Neuronal stem cell (in vitro differentiated cells): ENCODE measurements around the gene DEFB124.

ENCODE experiments used
- DNase-seq: peaks from one replicate; pipeline ENCODE4 v3.0.0-alpha.2; 2013; ENCODE audit warnings: low spot score
- H2AFZ ChIP-seq: one replicate; pipeline ENCODE4 v1.6.1; 2013; ENCODE audit warnings: mild to moderate bottlenecking, low read length, inconsistent platforms
- H2AK5ac ChIP-seq: 2 replicates; pipeline ENCODE4 v1.6.1; 2013; ENCODE audit warnings: low read depth, mild to moderate bottlenecking, inconsistent platforms, low read length, moderate library complexity, mixed read lengths
- H2BK120ac ChIP-seq: 2 replicates; pipeline ENCODE4 v1.6.1; 2013; ENCODE audit warnings: low read depth, mild to moderate bottlenecking, inconsistent platforms, low read length, moderate library complexity, mixed read lengths
- H2BK12ac ChIP-seq: one replicate; pipeline ENCODE4 v1.6.1; 2013; ENCODE audit warnings: low read length, inconsistent platforms
- H2BK15ac ChIP-seq: 2 replicates; pipeline ENCODE4 v1.6.1; 2013; ENCODE audit warnings: mild to moderate bottlenecking, low read length, inconsistent platforms, mixed read lengths
- H2BK5ac ChIP-seq: one replicate; pipeline ENCODE4 v1.6.1; 2013; ENCODE audit warnings: inconsistent platforms, mild to moderate bottlenecking, low read length, moderate library complexity
- H3K14ac ChIP-seq: one replicate; pipeline ENCODE4 v1.6.1; 2013; ENCODE audit warnings: low read length, inconsistent platforms
- H3K18ac ChIP-seq: 2 replicates; pipeline ENCODE4 v1.6.1; 2013; ENCODE audit warnings: low read length, inconsistent platforms
- H3K23ac ChIP-seq: 2 replicates; pipeline ENCODE4 v1.6.1; 2013; ENCODE audit warnings: low read depth, mild to moderate bottlenecking, mixed read lengths, low read length, inconsistent platforms; ENCODE audit not compliant: poor library complexity
- H3K27ac ChIP-seq: replicated peaks from 3 replicates; pipeline ENCODE4 v1.5.1; 2013; ENCODE audit warnings: low read length, inconsistent platforms
- H3K27me3 ChIP-seq, 3 experiments: 2 replicates each; pipeline ENCODE4 v1.6.1; 2013; ENCODE audit warnings: low read length in 3 of 3, mild to moderate bottlenecking in 2 of 3, inconsistent platforms in 1 of 3, low read depth in 1 of 3, mixed read lengths in 1 of 3, moderate library complexity in 1 of 3; ENCODE audit not compliant: control insufficient read depth in 3 of 3, insufficient read depth in 3 of 3
- H3K36me3 ChIP-seq, 2 donors: replicated peaks in 1 of 2; 2 replicates each; pipeline ENCODE4 v1.6.1; 2013; ENCODE audit warnings: low read length in 2 of 2; ENCODE audit not compliant: control insufficient read depth in 2 of 2, insufficient read depth in 2 of 2
- H3K4ac ChIP-seq: 2 replicates; pipeline ENCODE4 v1.6.1; 2013; ENCODE audit warnings: inconsistent platforms, mild to moderate bottlenecking, low read length, moderate library complexity
- H3K4me1 ChIP-seq, 2 donors: 1 replicate in 1 of 2; 2 replicates in 1 of 2; pipeline ENCODE4 v1.6.1; 2013; ENCODE audit warnings: low read length in 2 of 2, low read depth in 1 of 2; ENCODE audit not compliant: control insufficient read depth in 2 of 2, insufficient read depth in 1 of 2
- H3K4me2 ChIP-seq: one replicate; pipeline ENCODE4 v1.6.1; 2013; ENCODE audit warnings: mild to moderate bottlenecking, low read length, inconsistent platforms; ENCODE audit not compliant: insufficient read depth, poor library complexity, severe bottlenecking
- H3K4me3 ChIP-seq, 2 donors: 2 replicates each; pipeline ENCODE4 v1.5.1; 2013; ENCODE audit warnings: low read length in 2 of 2, mild to moderate bottlenecking in 2 of 2, inconsistent platforms in 1 of 2, moderate library complexity in 1 of 2
- H3K79me1 ChIP-seq: one replicate; pipeline ENCODE4 v1.6.1; 2013; ENCODE audit warnings: low read depth, mild to moderate bottlenecking, inconsistent platforms, low read length, moderate library complexity
- H3K9ac ChIP-seq: one replicate; pipeline ENCODE4 v1.6.1; 2013; ENCODE audit warnings: mild to moderate bottlenecking, low read depth, low read length, inconsistent platforms; ENCODE audit not compliant: poor library complexity
- H3K9me3 ChIP-seq, 2 donors: replicated peaks in 1 of 2; 2 replicates each; pipeline versions ENCODE3 to v1.6.1; 2013; ENCODE audit warnings: low read length in 2 of 2, mild to moderate bottlenecking in 2 of 2, inconsistent platforms in 1 of 2, low read depth in 1 of 2, mixed read lengths in 1 of 2, moderate library complexity in 1 of 2; ENCODE audit not compliant: control insufficient read depth in 2 of 2, insufficient read depth in 1 of 2
- H4K8ac ChIP-seq: one replicate; pipeline ENCODE4 v1.6.1; 2013; ENCODE audit warnings: low read depth, mild to moderate bottlenecking, inconsistent platforms, low read length, moderate library complexity
- H4K91ac ChIP-seq: one replicate; pipeline ENCODE4 v1.6.1; 2013; ENCODE audit warnings: low read length, low read depth, mild to moderate bottlenecking, inconsistent platforms; ENCODE audit not compliant: poor library complexity
- WGBS, 2 donors: extraction: QIAGEN DNeasy Blood & Tissue Kit; methylation state at CpG; one replicate each; pipeline ENCODE4 v1.1.7; 2013; ENCODE audit warnings: missing lambda C conversion rate in 2 of 2, mixed read lengths in 1 of 2; ENCODE audit not compliant: insufficient read length in 2 of 2, insufficient replicate concordance in 1 of 2; ENCODE audit errors: extremely low coverage in 2 of 2; 5-methylcytosine and 5-hydroxymethylcytosine counted together

Gene DEFB124

GRCh38 chr20:31496761-31497295, 21.9 kb upstream of the DEFB124 start:
- Histone ChIP-seq H3K27me3 (peaks cover 0 to 15% (median 0%) of the 10 kb centered on the region in 3 experiments), H2BK15ac (no peak overlapping the region), H2BK120ac (no peak overlapping the region), H3K4ac (no peak overlapping the region), H4K91ac (no peak overlapping the region), H3K27ac (no peak overlapping the region), H3K23ac (no peak overlapping the region), H3K79me1 (no peaks in the 10 kb centered on the region), H3K18ac (no peak overlapping the region), H4K8ac (no peak overlapping the region), H2BK12ac (no peak overlapping the region), H2BK5ac (no peak overlapping the region), H3K4me2 (no peak overlapping the region), H2AFZ (peak overlapping the region; percentile 49), H2AK5ac (no peak overlapping the region), H3K4me1 (no peaks in the 10 kb centered on the region), H3K14ac (no peak overlapping the region), H3K9ac (no peak overlapping the region), H3K9me3 (peaks cover 0 to 12% of the 10 kb centered on the region in 2 donors), H3K36me3 (no peaks in the 10 kb centered on the region), H3K4me3 (no peak overlapping the region)
- WGBS, 2 donors = no CpG with 5 or more reads among the region's 15 CpGs
- DNase-seq = no peak

GRCh38 chr20:31494131-31494530, 19.2 kb upstream of the DEFB124 start:
- no peaks in the 10 kb centered on the region for H3K4me1 ChIP-seq
- H3K23ac ChIP-seq = no peak overlapping the region
- H3K14ac ChIP-seq = no peak overlapping the region
- peaks cover 0 to 11% (median 0%) of the 10 kb centered on the region in 3 experiments for H3K27me3 ChIP-seq
- H3K18ac ChIP-seq = no peak overlapping the region
- no peak overlapping the region for H2AK5ac ChIP-seq
- H3K36me3 ChIP-seq = no peaks in the 10 kb centered on the region
- H3K79me1 ChIP-seq = no peaks in the 10 kb centered on the region
- H2BK120ac ChIP-seq = no peak overlapping the region
- no peak overlapping the region for H2AFZ ChIP-seq
- H3K4me2 ChIP-seq = no peak overlapping the region
- DNase-seq = no peak
- H2BK12ac ChIP-seq = no peak overlapping the region
- no peak overlapping the region for H4K8ac ChIP-seq
- H3K9ac ChIP-seq = no peak overlapping the region
- no peak overlapping the region for H4K91ac ChIP-seq
- WGBS, 2 donors = no CpG with 5 or more reads among the region's 2 CpGs
- no peak overlapping the region for H3K4ac ChIP-seq
- H2BK5ac ChIP-seq = no peak overlapping the region
- no peak overlapping the region for H2BK15ac ChIP-seq
- no peak overlapping the region for H3K27ac ChIP-seq
- H3K4me3 ChIP-seq = no peak overlapping the region
- peaks cover 0 to 10% of the 10 kb centered on the region in 2 donors for H3K9me3 ChIP-seq

DNA sequence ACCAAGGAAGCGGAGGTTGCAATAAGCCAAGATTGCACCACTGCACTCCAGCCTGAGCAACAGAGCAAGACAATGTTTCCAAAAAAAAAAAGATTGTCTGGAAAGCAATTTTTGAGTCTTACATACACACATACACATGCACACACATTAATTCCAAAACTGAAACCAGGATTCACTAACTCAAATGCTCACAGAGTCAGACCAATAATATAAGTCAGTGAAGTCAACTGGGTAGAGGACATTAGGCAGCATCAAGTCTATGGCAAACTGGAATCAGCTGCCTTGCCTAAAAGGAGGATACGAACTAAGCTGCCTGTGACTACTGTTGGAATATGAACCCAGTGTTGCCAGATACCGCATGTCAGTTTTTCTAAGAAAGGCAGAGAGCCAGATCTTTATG, 15.8 kb upstream of the DEFB124 start:
- no peak for DNase-seq
- no peak overlapping the region for H3K18ac ChIP-seq
- H3K27ac ChIP-seq = no peak overlapping the region
- H3K14ac ChIP-seq = no peak overlapping the region
- H2BK5ac ChIP-seq = no peak overlapping the region
- WGBS, 2 donors = no CpG with 5 or more reads among the region's 3 CpGs
- no peak overlapping the region for H2BK120ac ChIP-seq
- no peaks in the 10 kb centered on the region for H3K4me1 ChIP-seq
- no peak overlapping the region for H2BK15ac ChIP-seq
- peaks cover 0 to 10% of the 10 kb centered on the region in 2 donors for H3K9me3 ChIP-seq
- H3K9ac ChIP-seq = no peak overlapping the region
- no peak overlapping the region for H3K4ac ChIP-seq
- H3K4me3 ChIP-seq = no peak overlapping the region
- no peaks in the 10 kb centered on the region for H3K79me1 ChIP-seq
- no peak overlapping the region for H4K8ac ChIP-seq
- H3K23ac ChIP-seq = no peak overlapping the region
- no peak overlapping the region for H2AK5ac ChIP-seq
- H2AFZ ChIP-seq = no peak overlapping the region
- no peak overlapping the region for H4K91ac ChIP-seq
- H3K4me2 ChIP-seq = no peak overlapping the region
- H2BK12ac ChIP-seq = no peak overlapping the region
- peaks cover 0 to 22% (median 0%) of the 10 kb centered on the region in 3 experiments for H3K27me3 ChIP-seq
- no peaks in the 10 kb centered on the region for H3K36me3 ChIP-seq

DNA sequence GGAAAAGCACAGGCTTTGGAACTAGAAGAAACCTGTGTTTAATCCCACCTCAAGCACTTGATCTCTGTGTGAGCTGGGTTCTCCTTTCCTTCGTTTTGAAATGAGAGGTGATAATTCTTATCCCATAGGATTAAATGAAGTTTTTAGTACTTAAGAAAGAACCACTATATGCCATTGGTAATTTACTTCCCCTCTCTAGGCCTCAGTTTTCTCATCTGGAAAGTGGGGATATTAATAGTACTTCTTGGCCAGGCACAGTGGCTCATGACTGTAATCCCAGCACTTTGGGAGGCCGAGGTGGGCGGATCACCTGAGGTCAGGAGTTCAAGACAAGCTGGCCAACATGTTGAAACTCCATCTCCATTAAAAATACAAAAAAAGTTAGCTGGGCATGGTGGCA, 14.2 kb upstream of the DEFB124 start:
- Histone ChIP-seq H3K36me3 (no peaks in the 10 kb centered on the region), H3K4me2 (no peak overlapping the region), H2AFZ (no peak overlapping the region), H2BK15ac (no peak overlapping the region), H4K8ac (no peak overlapping the region), H3K27ac (no peak overlapping the region), H2BK120ac (no peak overlapping the region), H3K4ac (no peak overlapping the region), H3K9me3 (peaks cover 0 to 17% of the 10 kb centered on the region in 2 donors), H3K18ac (no peak overlapping the region), H3K23ac (no peak overlapping the region), H2BK5ac (no peak overlapping the region), H3K79me1 (no peaks in the 10 kb centered on the region), H3K14ac (no peak overlapping the region), H2BK12ac (no peak overlapping the region), H3K27me3 (peaks cover 0 to 29% (median 0%) of the 10 kb centered on the region in 3 experiments), H3K9ac (no peak overlapping the region), H3K4me1 (no peaks in the 10 kb centered on the region), H3K4me3 (no peak overlapping the region), H2AK5ac (no peak overlapping the region), H4K91ac (no peak overlapping the region)
- no peak for DNase-seq
- WGBS, 2 donors = no CpG with 5 or more reads among the region's 3 CpGs
